GM19023 (cell line): ENCODE measurements around the gene RBM20.
A peak's percentile ranks its signal among the peaks of the same experiment; 100 is the strongest.
"Not testable (repeated sequence)": the region's sequence is repeated elsewhere in the genome, so short reads cannot be mapped to it uniquely, and the experiment has no call there.

Experiments used
- ATAC-seq: cut with Tn5 transposase; IDR thresholded peaks from one replicate; pipeline ENCODE4 v1.9.1; 2021; ENCODE audit warnings: mild to moderate bottlenecking, moderate library complexity; ENCODE audit not compliant: unreplicated experiment

Gene RBM20

GRCh38 chr10:110643653-110644597, at the start of gene RBM20:
RBM20 (plus strand) TSS chr10:110644336; CDS start chr10:110644455, 119 bp downstream.
- ATAC-seq = peak; percentile 59

- ATAC-seq = no peak
Observed at GRCh38 chr10:110597476-110597875, 46.7 kb upstream of the RBM20 start.

GRCh38 chr10:110600487-110601101, 43.5 kb upstream of the RBM20 start:
- no peak for ATAC-seq

GRCh38 chr10:110601581-110601980, 42.6 kb upstream of the RBM20 start:
- no peak for ATAC-seq

- ATAC-seq = no peak
Observed at GRCh38 chr10:110608087-110608486, 36.0 kb upstream of the RBM20 start.

- no peak for ATAC-seq
Observed at GRCh38 chr10:110609605-110610004, 34.5 kb upstream of the RBM20 start.

GRCh38 chr10:110610308-110610774, 33.8 kb upstream of the RBM20 start:
- no peak for ATAC-seq

GRCh38 chr10:110610781-110611180, 33.4 kb upstream of the RBM20 start:
- not testable (repeated sequence) for ATAC-seq

- ATAC-seq = no peak
Observed at GRCh38 chr10:110612087-110612486, 32.0 kb upstream of the RBM20 start.

GRCh38 chr10:110612629-110613028, 31.5 kb upstream of the RBM20 start:
- ATAC-seq = no peak

GRCh38 chr10:110613341-110613995, 30.7 kb upstream of the RBM20 start:
- ATAC-seq = peak; percentile 22

GRCh38 chr10:110613996-110614495, 30.1 kb upstream of the RBM20 start:
- peak; percentile 43 for ATAC-seq

GRCh38 chr10:110615057-110615747, 28.9 kb upstream of the RBM20 start:
- ATAC-seq = no peak

GRCh38 chr10:110616493-110617033, 27.6 kb upstream of the RBM20 start:
- no peak for ATAC-seq

- no peak for ATAC-seq
Observed at GRCh38 chr10:110617425-110618229, 26.5 kb upstream of the RBM20 start.

GRCh38 chr10:110618230-110618610, 25.9 kb upstream of the RBM20 start:
- no peak for ATAC-seq

GRCh38 chr10:110619514-110620397, 24.4 kb upstream of the RBM20 start:
- no peak for ATAC-seq

- ATAC-seq = no peak
Observed at GRCh38 chr10:110620398-110620719, 23.8 kb upstream of the RBM20 start.

- not testable (repeated sequence) for ATAC-seq
Observed at GRCh38 chr10:110623316-110623715, 20.8 kb upstream of the RBM20 start.
